MV-4-11 (cell line): ENCODE results near the gene SF3B2.
"Not testable (repeated sequence)": the region's sequence is repeated elsewhere in the genome, so short reads cannot be mapped to it uniquely, and the experiment has no call there.

Experiments used
- DNase-seq: peaks from one replicate; lab custom pipeline; 2025; lab: John Stamatoyannopoulos, UW

The SF3B2 gene

GRCh38 chr11:66051766-66052663 is at the start of gene SF3B2:
Gene SF3B2 (plus strand): TSS chr11:66052364. CDS start chr11:66052385, 21 bp downstream.
- DNase-seq, result peak; percentile 97

GRCh38 chr11:66002648-66003225 is 49.4 kb upstream of the SF3B2 start:
- DNase-seq, result no peak

GRCh38 chr11:66003291-66003690 is 48.9 kb upstream of the SF3B2 start:
- no peak for DNase-seq

- DNase-seq, result no peak
Observed at GRCh38 chr11:66004186-66004585, 48.0 kb upstream of the SF3B2 start.

GRCh38 chr11:66006134-66006890 is 45.9 kb upstream of the SF3B2 start:
- no peak for DNase-seq

GRCh38 chr11:66006891-66007176 is 45.3 kb upstream of the SF3B2 start:
- DNase-seq, result no peak

- DNase-seq, result no peak
Observed at GRCh38 chr11:66007201-66007634, 44.9 kb upstream of the SF3B2 start.

- DNase-seq, result no peak
Observed at GRCh38 chr11:66008095-66008467, 44.1 kb upstream of the SF3B2 start.

- peak; percentile 42 for DNase-seq
Observed at GRCh38 chr11:66008468-66009101, 43.6 kb upstream of the SF3B2 start.

- DNase-seq, result not testable (repeated sequence)
Observed at GRCh38 chr11:66010036-66010435, 42.1 kb upstream of the SF3B2 start.

GRCh38 chr11:66011239-66011784 is 40.9 kb upstream of the SF3B2 start:
- no peak for DNase-seq

GRCh38 chr11:66011785-66012303 is 40.3 kb upstream of the SF3B2 start, which contains the start of gene CST6:
Gene CST6 (plus strand): TSS chr11:66012008. CDS start chr11:66012045, 37 bp downstream.
- DNase-seq, result no peak

GRCh38 chr11:66012371-66012945 is 39.7 kb upstream of the SF3B2 start:
- DNase-seq, result no peak

GRCh38 chr11:66012946-66013761 is 39.0 kb upstream of the SF3B2 start:
- DNase-seq, result peak; percentile 63

- DNase-seq, result no peak
Observed at GRCh38 chr11:66013762-66014100, 38.4 kb upstream of the SF3B2 start.

GRCh38 chr11:66014804-66015453 is 37.2 kb upstream of the SF3B2 start:
- DNase-seq, result peak; percentile 39

GRCh38 chr11:66015454-66015881 is 36.7 kb upstream of the SF3B2 start:
- DNase-seq, result no peak

GRCh38 chr11:66015936-66016792 is 36.0 kb upstream of the SF3B2 start:
- no peak for DNase-seq

GRCh38 chr11:66016793-66017177 is 35.4 kb upstream of the SF3B2 start:
- no peak for DNase-seq
